ENCODE data around the gene CALY.

Gene CALY

GRCh38 chr10:133281628-133282372 lies 54.9 kb downstream of the CALY start:
- no peak for DNase-seq

- DNase-seq: no peak
Measured at GRCh38 chr10:133281084-133281483, 55.6 kb downstream of the CALY start.

GRCh38 chr10:133280391-133281059 lies 56.2 kb downstream of the CALY start:
- no peak for DNase-seq

GRCh38 chr10:133279326-133280226 lies 57.1 kb downstream of the CALY start:
- DNase-seq: no peak

GRCh38 chr10:133278577-133279265 lies 58.0 kb downstream of the CALY start:
- peak; percentile 7 for DNase-seq

- no peak for DNase-seq
Measured at GRCh38 chr10:133277993-133278576, 58.6 kb downstream of the CALY start.

GRCh38 chr10:133277277-133277992 lies 59.3 kb downstream of the CALY start:
- no peak for DNase-seq

GRCh38 chr10:133276435-133277201 lies 60.1 kb downstream of the CALY start, which contains the start of gene ADAM8:
ADAM8 (minus strand) TSS chr10:133276868; CDS start chr10:133276817, 51 bp downstream.
- no peak for DNase-seq

- DNase-seq: no peak
Measured at GRCh38 chr10:133276100-133276434, 60.6 kb downstream of the CALY start.

- DNase-seq: no peak
Measured at GRCh38 chr10:133275684-133276092, 61.0 kb downstream of the CALY start.

- no peak for DNase-seq
Measured at GRCh38 chr10:133274751-133275683, 61.7 kb downstream of the CALY start.
